GM23338 (cell line): Measurements from ENCODE around the gene SEC16A.

Source experiments
- CREB1 ChIP-seq: fragments of 250-450 bp; sonication (Bioruptor Pico); IDR thresholded peaks from 2 replicates; pipeline ENCODE4 v1.5.0; 2020; ENCODE audit warnings: low read depth, mild to moderate bottlenecking, moderate library complexity
- CTCF ChIP-seq, 2 experiments: fragments of 200-600 bp in 1 of 2; sonication (generic) in 1 of 2; conservative IDR thresholded peaks; 2 replicates each; pipeline versions ENCODE4 v1.5.1 to v1.6.1; 2016 to 2017; ENCODE audit warnings: antibody characterized with exemption in 2 of 2, low read depth in 2 of 2, mild to moderate bottlenecking in 2 of 2, moderate library complexity in 1 of 2
- ETS1 ChIP-seq: IDR thresholded peaks from 2 replicates; pipeline ENCODE4 v1.6.1; 2016; ENCODE audit warnings: antibody characterized with exemption
- EZH2 ChIP-seq: fragments of 200-600 bp; sonication (generic); IDR thresholded peaks from one replicate; pipeline ENCODE4 v1.8.0; 2017; ENCODE audit warnings: antibody characterized with exemption, mild to moderate bottlenecking, low read depth; ENCODE audit not compliant: unreplicated experiment
- EZH2phosphoT487 ChIP-seq: fragments of 200-600 bp; sonication (generic); IDR thresholded peaks from one replicate; pipeline ENCODE4 v1.8.1; 2018; ENCODE audit warnings: antibody characterized with exemption; ENCODE audit not compliant: unreplicated experiment
- JUNB ChIP-seq: IDR thresholded peaks from one replicate; pipeline ENCODE4 v1.6.1; 2016; ENCODE audit warnings: antibody characterized with exemption; ENCODE audit not compliant: unreplicated experiment
- NANOG ChIP-seq: IDR thresholded peaks from 2 replicates; pipeline ENCODE4 v1.6.1; 2016; ENCODE audit warnings: antibody characterized with exemption, borderline replicate concordance
- POLR2AphosphoS5 ChIP-seq: IDR thresholded peaks from 2 replicates; pipeline ENCODE4 v1.6.1; 2016; ENCODE audit warnings: antibody characterized with exemption, low read depth
- REST ChIP-seq: IDR thresholded peaks from one replicate; pipeline ENCODE4 v1.6.1; 2018; ENCODE audit warnings: antibody characterized with exemption; ENCODE audit not compliant: unreplicated experiment
- ZNF114 ChIP-seq: fragments of 250-450 bp; sonication (Bioruptor Pico); IDR thresholded peaks from 2 replicates; pipeline ENCODE4 v1.5.0; 2020; ENCODE audit warnings: mild to moderate bottlenecking, moderate library complexity

DNA sequence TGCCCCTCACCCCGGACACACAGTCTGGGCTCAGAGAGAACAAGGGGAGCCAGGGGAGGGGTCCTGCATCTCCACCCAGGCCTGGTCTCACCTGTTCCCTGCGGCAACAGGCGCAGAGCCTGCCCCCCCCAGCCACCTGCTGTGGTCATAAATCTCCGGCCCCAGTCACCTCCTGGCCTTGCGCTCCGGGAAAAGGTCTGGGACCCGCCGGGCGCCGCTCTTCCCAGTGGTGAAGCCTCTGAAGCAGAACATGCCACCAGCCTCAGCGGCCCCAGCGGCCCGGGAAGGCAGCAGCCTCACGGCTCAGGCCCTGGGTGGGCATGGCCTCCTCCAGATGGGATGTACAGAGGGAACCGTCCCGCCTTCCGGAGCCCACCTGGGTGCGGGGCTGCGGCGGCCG lies 42.4 kb upstream of the SEC16A start:
- TF ChIP-seq EZH2 (no peak), CTCF (conservative IDR thresholded peaks at IDR 0.05; ENCODE audit: low read depth in 2 of 2) (no peak), JUNB (no peak), POLR2AphosphoS5 (no peak), EZH2phosphoT487 (no peak), CREB1 (CRISPR knock-in tag) (no peak), ETS1 (no peak), REST (no peak), ZNF114 (CRISPR knock-in tag) (no peak), NANOG (no peak)
